Measurements from ENCODE around the gene SEC16B.

GRCh38 chr1:177973585-177973984, 3.7 kb upstream of the SEC16B start:
- TF ChIP-seq CTCF (IDR thresholded peaks at IDR 0.05; ENCODE audit: low read depth, low read length, poor library complexity, severe bottlenecking) (no peak), EZH2phosphoT487 (IDR thresholded peaks at IDR 0.05; ENCODE audit: borderline replicate concordance, low read length) (no peak)

Measured in DOHH2 (cell line).